HUES64 (cell line): ENCODE data around the gene MLLT10.

ENCODE experiments used
- H3K27ac ChIP-seq: 2 replicates; pipeline ENCODE4 v1.7.0; 2013; ENCODE audit warnings: low read depth, low read length, inconsistent platforms
- H3K27me3 ChIP-seq: 2 replicates; pipeline ENCODE4 v1.6.1; 2013; ENCODE audit warnings: mild to moderate bottlenecking, low read length; ENCODE audit not compliant: insufficient read depth
- H3K36me3 ChIP-seq: 2 replicates; pipeline ENCODE4 v1.6.1; 2013; ENCODE audit warnings: mild to moderate bottlenecking, low read length; ENCODE audit not compliant: insufficient read depth
- H3K4me1 ChIP-seq: 2 replicates; pipeline ENCODE4 v1.6.1; 2013; ENCODE audit warnings: mild to moderate bottlenecking, low read length, moderate library complexity; ENCODE audit not compliant: insufficient read depth
- H3K4me3 ChIP-seq: 2 replicates; pipeline ENCODE4 v1.5.1; 2013; ENCODE audit warnings: mild to moderate bottlenecking, low read length, moderate library complexity
- H3K9ac ChIP-seq: 2 replicates; pipeline ENCODE4 v1.6.1; 2013; ENCODE audit warnings: mild to moderate bottlenecking, low read depth, low read length
- H3K9me3 ChIP-seq: 2 replicates; pipeline ENCODE4 v1.6.1; 2013; ENCODE audit warnings: low read depth, low read length; ENCODE audit not compliant: insufficient read depth
- WGBS: fragments of 150-250, 120-280 bp; methylation state at CpG from one replicate; pipeline ENCODE4 v1.1.7; 2013; ENCODE audit warnings: missing lambda C conversion rate; 5-methylcytosine and 5-hydroxymethylcytosine counted together

MLLT10 gene

DNA sequence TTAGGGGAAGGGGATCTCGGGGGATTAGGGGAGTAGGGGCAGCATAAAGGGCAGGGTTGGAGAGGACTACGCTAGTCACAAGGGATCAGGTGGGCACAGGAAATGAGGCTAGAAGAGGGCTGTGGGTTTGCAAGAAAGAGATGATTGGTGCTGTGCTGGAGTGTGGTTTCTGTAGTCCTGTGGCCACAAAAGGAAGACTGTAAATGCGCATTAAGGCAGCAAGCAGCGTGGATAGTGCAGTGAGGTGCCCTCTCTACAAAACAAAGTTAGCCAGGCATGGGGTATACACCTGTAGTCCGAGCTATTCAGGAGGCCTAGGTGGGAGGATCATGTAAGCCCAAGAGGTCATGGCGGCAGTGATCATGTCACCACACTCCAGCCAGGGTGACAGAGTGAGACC lies 212.1 kb downstream of the MLLT10 start:
- 86% methylated on average over 6 of the region's 6 CpGs for whole genome bisulfite sequencing
- H3K4me1 ChIP-seq: peaks cover 28% of the 10 kb centered on the region
- H3K27ac ChIP-seq: no peak overlapping the region
- H3K27me3 ChIP-seq: no peaks in the 10 kb centered on the region
- no peak overlapping the region for H3K9ac ChIP-seq
- H3K4me3 ChIP-seq: no peak overlapping the region
- H3K36me3 ChIP-seq: peaks cover 42% of the 10 kb centered on the region
- no peaks in the 10 kb centered on the region for H3K9me3 ChIP-seq

DNA sequence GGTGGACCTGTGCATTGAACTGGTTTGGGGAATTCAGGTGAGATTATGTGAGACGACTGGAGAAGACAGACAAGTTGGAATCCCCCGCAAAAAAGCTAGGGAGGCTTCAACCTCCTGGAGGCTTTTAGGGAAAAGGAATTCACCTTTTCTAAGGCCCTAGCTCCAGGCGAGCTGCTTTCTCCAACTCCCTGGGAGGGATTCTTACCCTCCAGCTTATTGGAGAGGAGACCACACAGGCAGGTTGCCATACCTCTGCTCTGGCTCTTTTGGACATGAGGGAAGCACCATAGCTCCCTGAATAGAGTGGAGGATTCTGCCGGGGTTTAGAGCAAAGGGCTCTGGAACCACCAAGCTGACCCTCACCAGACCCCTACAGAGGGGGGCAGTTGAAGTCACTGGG lies 213.8 kb downstream of the MLLT10 start:
- 91% methylated on average over 4 of the region's 4 CpGs for WGBS
- H3K9me3 ChIP-seq: no peaks in the 10 kb centered on the region
- no peak overlapping the region for H3K9ac ChIP-seq
- no peaks in the 10 kb centered on the region for H3K27me3 ChIP-seq
- H3K27ac ChIP-seq: no peak overlapping the region
- peaks cover 35% of the 10 kb centered on the region for H3K4me1 ChIP-seq
- peaks cover 26% of the 10 kb centered on the region for H3K36me3 ChIP-seq
- no peak overlapping the region for H3K4me3 ChIP-seq

DNA sequence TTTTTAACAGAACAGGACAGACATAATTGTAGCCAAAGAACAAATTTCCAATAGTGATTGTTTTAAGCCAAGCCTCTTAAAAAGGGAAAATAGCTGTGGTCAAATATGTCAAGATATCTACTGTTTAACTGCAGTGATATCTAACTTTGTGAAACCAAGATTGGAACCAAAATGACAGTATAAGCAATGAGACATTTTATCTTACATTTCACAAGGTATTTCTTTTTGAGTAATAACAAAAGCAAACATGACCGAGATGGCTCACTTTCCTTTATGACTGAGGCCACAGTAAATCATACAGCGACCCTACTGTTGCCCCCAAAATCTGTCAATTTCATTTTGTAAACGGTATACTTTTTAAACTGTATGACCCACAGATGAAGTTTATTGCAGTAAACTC lies 215.8 kb downstream of the MLLT10 start:
- peak overlapping the region; percentile 83 for H3K27ac ChIP-seq
- H3K4me1 ChIP-seq: peaks cover 36% of the 10 kb centered on the region
- H3K9ac ChIP-seq: 0 out of 2 replicates have a peak overlapping the region, but pooled peaks have one; percentile 39
- WGBS: 92% methylated on average over 3 of the region's 3 CpGs
- H3K9me3 ChIP-seq: no peaks in the 10 kb centered on the region
- no peaks in the 10 kb centered on the region for H3K27me3 ChIP-seq
- H3K4me3 ChIP-seq: no peak overlapping the region
- H3K36me3 ChIP-seq: peaks cover 6% of the 10 kb centered on the region

DNA sequence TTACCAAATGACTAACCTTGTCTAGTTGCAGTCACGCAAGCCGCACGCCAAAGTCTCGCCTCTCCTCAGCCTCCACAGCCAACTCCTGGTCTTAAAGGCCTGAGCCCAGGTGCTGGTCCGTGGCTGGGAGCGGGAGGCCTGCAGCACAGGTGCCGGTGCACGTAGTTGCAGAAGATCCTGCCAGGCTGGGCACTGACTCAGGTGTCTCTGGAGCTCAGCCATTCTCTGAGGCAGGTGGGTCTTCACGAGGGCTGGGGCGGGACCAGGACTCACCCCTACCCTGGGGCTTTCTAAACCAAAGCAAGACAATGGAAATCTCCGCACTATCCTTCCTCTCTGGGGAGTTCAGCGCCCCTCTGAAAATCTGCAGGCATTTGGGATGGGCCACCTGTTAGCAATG lies 216.4 kb downstream of the MLLT10 start:
- H3K27me3 ChIP-seq: no peaks in the 10 kb centered on the region
- no peaks in the 10 kb centered on the region for H3K36me3 ChIP-seq
- no peaks in the 10 kb centered on the region for H3K9me3 ChIP-seq
- 80% methylated on average over 12 of the region's 12 CpGs for WGBS
- H3K4me3 ChIP-seq: no peak overlapping the region
- peak overlapping the region; percentile 83 for H3K27ac ChIP-seq
- H3K4me1 ChIP-seq: peaks cover 36% of the 10 kb centered on the region
- H3K9ac ChIP-seq: peak overlapping the region; percentile 39; the same call in 1 of the 2 replicates

DNA sequence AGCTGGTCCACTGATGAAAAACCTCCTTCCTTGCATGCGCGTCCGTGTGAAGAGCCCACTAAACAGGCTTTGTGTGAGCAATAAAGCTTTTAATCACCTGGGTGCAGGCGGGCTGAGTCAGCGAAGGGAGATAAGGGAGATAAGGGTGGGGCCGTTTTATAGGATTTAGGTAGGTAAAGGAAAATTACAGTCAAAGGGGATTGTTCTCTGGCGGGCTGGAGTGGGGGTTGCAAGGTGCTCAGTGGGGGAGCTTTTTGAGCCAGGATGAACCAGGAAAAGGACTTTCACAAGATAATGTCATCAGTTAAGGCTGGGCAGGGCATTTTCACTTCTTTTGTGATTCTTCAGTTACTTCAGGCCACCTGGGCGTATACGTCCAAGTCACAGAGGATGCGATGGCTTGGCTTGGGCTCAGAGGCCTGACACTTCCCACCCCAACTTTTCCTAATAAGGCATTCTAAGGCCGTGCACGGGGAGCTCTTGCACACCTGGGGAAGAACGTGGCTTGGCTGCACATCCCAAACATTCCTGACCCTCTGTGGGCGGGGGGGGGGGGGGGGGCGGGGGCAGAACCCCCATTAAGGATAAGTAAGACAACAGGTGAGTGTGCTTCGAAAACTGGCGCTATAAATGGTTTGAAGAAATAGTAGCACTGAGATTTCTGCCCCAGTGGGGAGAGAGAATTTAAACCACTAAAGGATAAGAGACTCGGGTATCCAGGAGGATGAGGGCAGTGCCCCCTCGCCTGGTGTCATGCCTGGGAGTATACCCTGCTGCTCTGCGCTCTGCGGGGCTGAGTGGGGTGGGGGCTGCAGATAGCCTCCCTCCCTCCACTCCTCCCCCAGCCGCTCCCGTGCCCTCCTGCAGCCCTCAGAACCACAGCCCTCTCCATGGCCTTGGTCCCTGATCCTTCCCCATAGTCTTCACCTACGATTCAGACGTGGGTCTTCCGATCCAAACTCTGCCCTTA lies 217.6 kb downstream of the MLLT10 start:
- H3K4me3 ChIP-seq: no peak overlapping the region
- H3K4me1 ChIP-seq: peaks cover 44% of the 10 kb centered on the region
- no peaks in the 10 kb centered on the region for H3K36me3 ChIP-seq
- no peaks in the 10 kb centered on the region for H3K9me3 ChIP-seq
- H3K27ac ChIP-seq: peak overlapping the region; percentile 88
- WGBS: 19% methylated on average over 25 of the region's 26 CpGs
- H3K9ac ChIP-seq: peak overlapping the region; percentile 70
- H3K27me3 ChIP-seq: no peaks in the 10 kb centered on the region

DNA sequence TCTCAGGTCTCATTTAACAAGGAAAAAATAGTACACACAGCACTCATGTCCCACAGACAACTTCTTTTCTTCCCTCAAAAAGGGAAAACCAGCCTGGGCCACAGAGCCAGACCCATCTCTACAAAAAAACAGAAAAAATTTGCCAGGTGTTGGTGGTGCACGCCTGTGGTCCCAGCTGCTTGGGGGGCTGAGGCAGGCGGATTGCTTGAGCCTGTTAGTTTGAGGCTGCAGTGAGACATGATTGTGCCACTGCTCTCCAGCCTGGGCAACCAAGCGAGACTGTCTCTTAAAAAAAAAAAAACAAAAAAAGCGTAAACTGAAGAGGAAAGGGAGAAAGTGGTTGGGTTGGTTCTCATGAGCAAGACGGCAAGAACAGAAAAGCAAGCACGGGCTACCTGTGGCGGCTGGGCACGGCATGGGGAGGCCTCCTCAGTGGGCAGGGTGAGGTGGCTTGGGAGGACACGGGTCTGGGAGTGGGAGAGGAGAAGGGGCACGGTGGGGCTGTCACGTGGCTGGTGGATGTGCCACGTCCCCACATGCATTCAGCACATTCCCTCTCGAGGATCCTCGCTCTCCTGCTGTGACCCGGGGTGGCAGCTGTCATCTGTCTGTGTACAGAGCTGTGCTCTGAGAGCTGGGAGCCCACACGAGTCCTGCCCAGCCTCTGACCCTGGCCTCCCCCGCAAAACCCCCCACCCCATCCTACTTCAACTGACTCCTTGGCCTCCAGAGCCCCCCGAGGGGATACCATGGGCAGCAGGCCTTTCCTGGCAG lies 219.7 kb downstream of the MLLT10 start:
- H3K9ac ChIP-seq: no peak overlapping the region
- H3K4me1 ChIP-seq: peaks cover 64% of the 10 kb centered on the region

DNA sequence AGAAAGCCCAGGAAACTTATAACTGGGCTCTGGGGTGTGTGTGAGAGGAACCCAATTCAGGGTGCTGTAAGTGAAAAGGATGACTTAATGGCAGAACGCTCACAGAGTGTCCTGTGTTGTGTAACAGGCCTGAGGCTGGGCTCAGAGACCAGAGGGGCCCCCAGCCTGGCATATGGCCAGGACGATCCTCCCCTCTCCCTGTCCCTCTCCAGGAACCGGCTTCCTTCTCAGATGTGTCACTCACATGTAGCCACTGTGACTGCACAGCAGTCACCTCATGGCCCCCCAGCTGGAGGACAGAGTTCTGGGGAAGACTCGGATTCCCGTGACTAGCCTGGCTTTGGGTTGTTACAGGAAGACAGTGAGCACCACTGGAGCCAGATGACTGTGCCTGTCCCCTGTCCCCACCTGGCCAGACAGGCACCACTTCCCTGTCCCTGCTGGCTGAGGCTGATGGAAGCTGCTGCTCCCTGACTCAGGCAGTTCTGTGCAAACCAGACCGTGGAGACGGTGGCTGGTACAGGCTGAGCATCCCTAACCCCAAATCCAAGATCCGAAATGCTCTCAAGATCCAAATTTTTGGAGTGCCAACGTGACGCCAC lies 220.5 kb downstream of the MLLT10 start:
- Histone ChIP-seq H3K9me3 (no peaks in the 10 kb centered on the region), H3K27ac (no peak overlapping the region), H3K27me3 (no peaks in the 10 kb centered on the region), H3K36me3 (no peaks in the 10 kb centered on the region), H3K4me3 (no peak overlapping the region), H3K4me1 (peaks cover 62% of the 10 kb centered on the region), H3K9ac (no peak overlapping the region)
- WGBS: 89% methylated on average over 10 of the region's 10 CpGs

More for the DNA sequence above, 219.7 kb downstream of the MLLT10 start:
- H3K27me3 ChIP-seq: no peaks in the 10 kb centered on the region
- no peaks in the 10 kb centered on the region for H3K9me3 ChIP-seq
- 91% methylated on average over 18 of the region's 18 CpGs for WGBS
- H3K4me3 ChIP-seq: no peak overlapping the region
- H3K27ac ChIP-seq: no peak overlapping the region
- no peaks in the 10 kb centered on the region for H3K36me3 ChIP-seq

DNA sequence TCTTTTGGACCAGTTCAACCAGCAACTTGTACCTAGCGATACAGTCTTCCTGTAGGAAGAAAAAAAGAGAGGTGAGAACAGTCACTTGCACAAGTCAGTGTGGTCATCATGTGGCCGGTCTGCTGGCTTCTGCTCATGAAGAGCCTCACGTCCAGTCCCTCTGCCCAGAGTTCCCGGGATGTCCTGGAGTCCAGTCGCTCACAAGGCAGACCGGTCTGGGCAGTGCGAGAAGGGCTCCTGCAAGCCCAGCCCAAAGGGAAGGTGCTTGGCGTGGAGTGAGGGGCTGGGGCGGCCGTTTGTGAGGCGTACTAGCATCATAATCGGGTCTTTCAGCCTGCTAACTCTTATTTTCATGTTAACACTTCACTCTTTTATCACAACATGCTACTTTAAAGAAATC lies 222.7 kb downstream of the MLLT10 start:
- H3K9me3 ChIP-seq: no peaks in the 10 kb centered on the region
- no peaks in the 10 kb centered on the region for H3K27me3 ChIP-seq
- peaks cover 43% of the 10 kb centered on the region for H3K4me1 ChIP-seq
- H3K36me3 ChIP-seq: no peaks in the 10 kb centered on the region
- H3K27ac ChIP-seq: no peak overlapping the region
- WGBS: 81% methylated on average over 12 of the region's 12 CpGs
- H3K9ac ChIP-seq: no peak overlapping the region
- no peak overlapping the region for H3K4me3 ChIP-seq

DNA sequence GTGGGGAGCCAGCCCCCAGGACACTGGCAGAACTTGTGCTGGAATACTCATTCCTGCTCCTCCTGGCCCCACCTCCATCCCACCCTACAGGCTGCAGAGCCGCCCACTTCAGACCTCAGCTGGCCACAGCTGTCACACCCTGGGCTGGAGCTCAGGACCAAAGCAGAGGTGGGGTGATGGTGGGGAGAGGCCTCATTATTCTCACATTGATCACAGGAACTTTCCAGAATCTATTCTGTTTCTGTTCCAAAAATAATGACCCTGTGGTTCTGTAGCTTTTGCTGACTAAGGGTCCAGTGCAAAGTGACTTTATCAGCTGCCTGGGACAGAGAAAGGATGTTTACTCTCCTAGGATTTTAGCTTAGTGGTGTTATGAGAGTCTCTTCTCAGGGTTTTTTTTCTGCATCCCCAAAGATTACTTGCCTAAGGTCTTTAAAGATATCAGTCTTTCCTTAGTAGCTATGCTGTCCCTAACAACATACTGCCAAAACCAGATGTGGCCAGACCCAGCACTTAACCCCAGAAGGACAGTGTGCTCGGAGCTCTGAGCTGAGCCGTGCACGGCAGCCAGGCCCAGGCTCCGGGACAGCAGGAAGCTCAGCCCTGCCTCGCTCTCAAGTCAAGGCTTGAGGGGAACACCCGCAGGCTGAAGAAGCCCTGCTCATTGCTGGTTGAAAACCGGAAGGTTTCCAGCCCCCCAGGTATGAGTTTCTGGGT lies 223.3 kb downstream of the MLLT10 start:
- Histone ChIP-seq H3K4me3 (no peak overlapping the region), H3K9me3 (no peaks in the 10 kb centered on the region), H3K27ac (peak overlapping the region; percentile 51; the same call in 1 of the 2 replicates), H3K4me1 (peaks cover 37% of the 10 kb centered on the region), H3K27me3 (no peaks in the 10 kb centered on the region), H3K9ac (no peak overlapping the region), H3K36me3 (no peaks in the 10 kb centered on the region)
- WGBS: 46% methylated on average over 8 of the region's 8 CpGs

DNA sequence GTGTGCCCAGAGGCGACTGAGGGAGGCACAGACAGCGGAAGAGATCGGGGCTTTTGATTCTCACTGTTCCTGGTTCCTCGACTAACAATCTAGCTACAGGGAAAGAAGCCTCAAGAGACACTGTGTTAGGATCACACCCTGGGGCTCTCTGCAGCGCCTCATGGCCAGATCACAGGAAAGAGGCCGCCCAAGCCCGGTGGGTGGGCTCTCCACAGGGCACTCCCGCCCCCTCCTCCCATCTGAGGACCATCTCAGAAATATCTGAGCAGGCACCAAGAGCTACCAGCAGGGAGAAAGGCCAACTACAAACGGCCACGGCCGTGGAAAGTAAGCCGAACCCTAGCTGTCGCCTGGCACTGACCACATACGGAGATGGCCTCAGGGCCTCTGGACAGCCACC lies 224.2 kb downstream of the MLLT10 start:
- Histone ChIP-seq H3K9me3 (no peaks in the 10 kb centered on the region), H3K27ac (no peak overlapping the region)

More for the DNA sequence above, 224.2 kb downstream of the MLLT10 start:
- Histone ChIP-seq H3K4me1 (peaks cover 32% of the 10 kb centered on the region), H3K36me3 (no peaks in the 10 kb centered on the region), H3K9ac (no peak overlapping the region), H3K27me3 (no peaks in the 10 kb centered on the region), H3K4me3 (no peak overlapping the region)
- WGBS: 42% methylated on average over 14 of the region's 14 CpGs
